ENCODE data around the gene CIBAR2. TPM values are rescaled to one million over a fixed set of nuclear protein-coding genes. Genes with fewer than 3 reads are reported as not detected.

The CIBAR2 gene
- total and polyA plus RNA-seq, 11 donors = not detected

DNA sequence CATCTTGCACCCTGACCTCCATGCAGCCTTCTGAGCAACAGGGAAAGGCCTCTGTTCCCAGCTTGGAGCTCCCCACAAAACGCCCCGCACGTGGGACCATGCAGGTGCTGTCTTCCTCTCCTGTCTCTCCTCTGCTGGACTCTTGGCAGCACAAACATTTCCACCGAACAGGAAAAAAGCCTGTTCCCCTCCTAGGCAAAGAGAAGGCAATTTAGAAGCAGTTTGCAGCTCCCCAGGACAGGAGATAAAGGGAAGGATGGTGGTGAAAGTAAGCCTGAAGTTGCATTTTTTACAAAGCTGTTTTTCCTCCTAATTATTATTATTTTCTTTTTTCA is 7.7 kb upstream of the CIBAR2 start:
- DNase-seq (no peak), ATAC-seq (no peak)
- no peaks in the 10 kb centered on the region for H3K36me3 ChIP-seq
- peaks cover 0 to 23% (median 11%) of the 10 kb centered on the region in 12 donors for H3K4me1 ChIP-seq
- intact Hi-C loops (cut with DNase I) = loop anchor here in 5 of 10 donors (5.0 to 10.0 kb wide), 6 partner anchors 47 to 435 kb away; no protein-coding TSS in a partner anchor
- no peak for TF ChIP-seq POLR2A (IDR thresholded peaks at IDR 0.05)
- TF ChIP-seq, protein P1, sequence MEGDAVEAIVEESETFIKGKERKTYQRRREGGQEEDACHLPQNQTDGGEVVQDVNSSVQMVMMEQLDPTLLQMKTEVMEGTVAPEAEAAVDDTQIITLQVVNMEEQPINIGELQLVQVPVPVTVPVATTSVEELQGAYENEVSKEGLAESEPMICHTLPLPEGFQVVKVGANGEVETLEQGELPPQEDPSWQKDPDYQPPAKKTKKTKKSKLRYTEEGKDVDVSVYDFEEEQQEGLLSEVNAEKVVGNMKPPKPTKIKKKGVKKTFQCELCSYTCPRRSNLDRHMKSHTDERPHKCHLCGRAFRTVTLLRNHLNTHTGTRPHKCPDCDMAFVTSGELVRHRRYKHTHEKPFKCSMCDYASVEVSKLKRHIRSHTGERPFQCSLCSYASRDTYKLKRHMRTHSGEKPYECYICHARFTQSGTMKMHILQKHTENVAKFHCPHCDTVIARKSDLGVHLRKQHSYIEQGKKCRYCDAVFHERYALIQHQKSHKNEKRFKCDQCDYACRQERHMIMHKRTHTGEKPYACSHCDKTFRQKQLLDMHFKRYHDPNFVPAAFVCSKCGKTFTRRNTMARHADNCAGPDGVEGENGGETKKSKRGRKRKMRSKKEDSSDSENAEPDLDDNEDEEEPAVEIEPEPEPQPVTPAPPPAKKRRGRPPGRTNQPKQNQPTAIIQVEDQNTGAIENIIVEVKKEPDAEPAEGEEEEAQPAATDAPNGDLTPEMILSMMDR (IDR thresholded peaks at IDR 0.05) = no peak
- no peaks in the 10 kb centered on the region for H3K27me3 ChIP-seq
- WGBS, 4 donors = 88 to 96% (median 90%) methylated on average over 4 of the region's 4 CpGs
- no peaks in the 10 kb centered on the region for H3K9me3 ChIP-seq
- no peak overlapping the region for H3K4me3 ChIP-seq
- H3K27ac ChIP-seq = no peak overlapping the region

DNA sequence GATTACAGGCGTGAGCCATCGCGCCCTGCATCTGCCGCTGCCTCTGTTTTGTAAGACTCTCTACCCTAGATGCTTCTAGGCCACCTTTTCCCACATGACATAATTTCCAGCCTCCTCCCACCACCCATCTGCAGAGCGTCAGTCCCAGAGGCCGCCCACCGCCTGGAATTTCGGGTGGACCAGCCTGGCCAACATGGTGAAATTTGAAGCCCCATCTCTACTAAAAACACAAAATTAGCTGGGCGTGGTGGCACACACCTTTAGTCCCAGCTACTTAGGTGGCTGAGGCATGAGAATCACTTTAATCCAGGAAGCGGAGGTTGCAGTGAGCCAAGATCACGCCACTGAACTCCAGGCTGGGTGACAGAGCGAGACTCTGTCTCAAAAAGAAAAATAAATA is 5.1 kb upstream of the CIBAR2 start:
- H3K36me3 ChIP-seq = no peaks in the 10 kb centered on the region
- no peaks in the 10 kb centered on the region for H3K9me3 ChIP-seq
- DNase-seq (no peak), ATAC-seq (no peak)
- WGBS, 4 donors = 90 to 95% (median 92%) methylated on average over 12 of the region's 12 CpGs
- H3K4me1 ChIP-seq = peaks cover 0 to 9% (median 1%) of the 10 kb centered on the region in 12 donors
- intact Hi-C loops (cut with DNase I) = loop anchor here in 9 of 10 donors (5.0 to 10.0 kb wide), 13 partner anchors 55 to 600 kb away; partner anchors contain the start of gene GSE1 (in 2 of the 9)
- no peaks in the 10 kb centered on the region for H3K27me3 ChIP-seq
- no peak overlapping the region for H3K27ac ChIP-seq
- no peak overlapping the region for H3K4me3 ChIP-seq
- no peak for TF ChIP-seq POLR2A (IDR thresholded peaks at IDR 0.05)
- TF ChIP-seq, protein P1 (IDR thresholded peaks at IDR 0.05) = no peak

DNA sequence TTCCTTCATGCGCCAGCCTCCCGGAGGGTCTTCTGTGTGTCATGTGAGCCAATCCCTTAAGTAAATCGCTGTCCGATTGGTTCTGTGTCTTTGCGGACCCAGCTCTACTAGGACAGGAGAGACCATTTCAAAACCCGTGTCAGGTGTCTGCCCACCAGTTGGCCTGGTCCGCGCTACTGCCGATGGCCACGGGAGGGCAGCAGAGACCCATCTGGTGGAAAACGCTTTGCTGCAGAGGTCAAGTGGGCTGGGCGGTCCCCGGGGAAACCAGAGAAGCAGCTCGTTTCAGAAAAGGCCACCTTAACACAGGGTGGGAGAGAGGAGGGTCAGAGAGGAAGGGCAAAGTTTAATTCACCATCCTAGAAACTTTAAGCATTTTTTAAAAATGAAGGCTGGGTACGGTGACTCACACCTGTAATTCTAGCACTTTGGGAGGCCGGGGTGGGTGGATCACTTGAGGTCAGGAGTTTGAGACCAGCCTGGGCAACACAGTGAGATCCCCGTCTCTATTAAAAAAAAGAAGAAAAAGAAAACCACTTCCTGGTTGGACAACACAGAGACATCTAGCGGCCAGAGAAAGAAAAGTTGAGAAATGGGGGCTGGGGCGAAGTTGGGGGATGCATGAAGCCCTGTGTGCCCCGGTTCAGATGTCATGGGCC is 2.8 kb upstream of the CIBAR2 start:
- Histone ChIP-seq H3K27ac (peak overlapping the region in 7 of 12 donors; percentile 23 to 60 (median 49)), H3K36me3 (no peaks in the 10 kb centered on the region), H3K4me3 (peak overlapping the region in 4 of 12 donors; percentile 23 to 40 (median 29)), H3K4me1 (peaks cover 0 to 9% (median 1%) of the 10 kb centered on the region in 12 donors), H3K27me3 (no peaks in the 10 kb centered on the region), H3K9me3 (no peaks in the 10 kb centered on the region)
- ATAC-seq (peak; percentile 70 to 91 (median 86)), DNase-seq (peak; percentile 86 to 94 (median 88))
- intact Hi-C loops (cut with DNase I) = loop anchor here (2.0 to 10.0 kb wide), 15 partner anchors 57 to 602 kb away; partner anchors contain the start of gene GSE1 (in 2 of the 10)
- 12 to 18% (median 14%) methylated on average over 15 to 20 of the region's 20 CpGs for WGBS, 4 donors
- TF ChIP-seq POLR2A (IDR thresholded peaks at IDR 0.05) = no peak
- TF ChIP-seq, protein P1 (IDR thresholded peaks at IDR 0.05) = peak; percentile 85 to 99 (median 96)

DNA sequence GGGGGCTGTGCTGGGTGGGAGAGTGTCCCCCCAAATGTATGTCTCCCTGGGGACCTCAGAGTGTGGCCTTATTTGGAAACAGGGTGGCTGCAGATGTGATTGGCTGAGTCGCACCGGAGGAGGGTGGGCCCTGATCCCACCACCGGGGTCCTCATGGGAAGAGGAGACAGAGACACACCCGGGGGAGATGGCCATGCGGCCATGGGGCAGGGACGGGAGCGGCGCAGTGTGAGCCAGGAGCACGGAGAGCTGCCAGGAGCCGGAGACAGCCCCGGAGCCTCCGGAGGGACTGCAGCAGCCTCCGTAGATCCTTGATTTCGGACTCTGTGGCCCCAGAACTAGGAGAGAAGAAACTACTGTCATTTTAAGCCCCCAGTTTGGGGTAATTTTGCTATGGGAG is 1.6 kb upstream of the CIBAR2 start:
- Histone ChIP-seq H3K4me1 (peaks cover 0 to 9% (median 1%) of the 10 kb centered on the region in 12 donors), H3K9me3 (no peaks in the 10 kb centered on the region), H3K4me3 (no peak overlapping the region), H3K27ac (no peak overlapping the region), H3K36me3 (no peaks in the 10 kb centered on the region), H3K27me3 (no peaks in the 10 kb centered on the region)
- intact Hi-C loops (cut with DNase I) = loop anchor here in 4 of 10 donors (2.0 to 10.0 kb wide), 8 partner anchors 59 to 601 kb away; partner anchors contain the start of gene GSE1 (in 1 of the 4)
- DNase-seq (no peak), ATAC-seq (no peak)
- WGBS, 4 donors = 62 to 85% (median 73%) methylated on average over 14 of the region's 14 CpGs
- TF ChIP-seq, protein P1 (IDR thresholded peaks at IDR 0.05) = no peak
- TF ChIP-seq POLR2A (IDR thresholded peaks at IDR 0.05) = no peak
